ENCODE measurements around the gene CA11. TPM values are rescaled to one million over a fixed set of nuclear protein-coding genes. Genes with fewer than 3 reads are reported as not detected.

The CA11 gene
- total and polyA plus RNA-seq, 2 donors (not counting 1 experiment from before 2014, with no cell fraction given) = 1.7 to 4.1 TPM

- TF ChIP-seq CTCF (conservative IDR thresholded peaks at IDR 0.05 in 1 of 2, IDR thresholded peaks at IDR 0.05 in 1 of 2; ENCODE audit: low read depth in 1 of 2, low read length in 2 of 2) = no peak
- no peak for TF ChIP-seq EZH2 (IDR thresholded peaks at IDR 0.05; ENCODE audit: low read length, missing control alignments)
- Histone ChIP-seq H3K4me3 (replicated peaks in 1 of 4; ENCODE audit: control extremely low read depth in 1 of 4, insufficient read depth in 1 of 4, low read depth in 3 of 4, low read length in 4 of 4) (no peak overlapping the region), H4K20me1 (ENCODE audit: control insufficient read depth, extremely low read depth, insufficient read depth, low read length) (no peaks in the 10 kb centered on the region), H3K79me2 (ENCODE audit: control insufficient read depth, insufficient read depth, low read length) (no peaks in the 10 kb centered on the region), H3K27ac (ENCODE audit: insufficient read depth, low read length) (no peak overlapping the region), H3K4me2 (ENCODE audit: extremely low read depth, insufficient read depth, low read length) (no peak overlapping the region), H3K9me3 (ENCODE audit: control insufficient read depth, insufficient read depth, low read depth, low read length) (no peaks in the 10 kb centered on the region), H3K9ac (ENCODE audit: insufficient read depth, low read length) (no peak overlapping the region), H3K4me1 (ENCODE audit: control insufficient read depth, extremely low read depth, insufficient read depth, low read length) (peaks cover 28% of the 10 kb centered on the region), H3K27me3 (ENCODE audit: control insufficient read depth, insufficient read depth, low read length) (no peaks in the 10 kb centered on the region), H2AFZ (ENCODE audit: low read length) (no peak overlapping the region), H3K36me3 (ENCODE audit: control insufficient read depth, insufficient read depth, low read length) (peaks cover 4% of the 10 kb centered on the region)
- peak; percentile 73 to 83 for DNase-seq (ENCODE audit: low read depth in 2 of 2)
Measured at GRCh38 chr19:48629599-48630295, 16.2 kb downstream of the CA11 start.

DNA sequence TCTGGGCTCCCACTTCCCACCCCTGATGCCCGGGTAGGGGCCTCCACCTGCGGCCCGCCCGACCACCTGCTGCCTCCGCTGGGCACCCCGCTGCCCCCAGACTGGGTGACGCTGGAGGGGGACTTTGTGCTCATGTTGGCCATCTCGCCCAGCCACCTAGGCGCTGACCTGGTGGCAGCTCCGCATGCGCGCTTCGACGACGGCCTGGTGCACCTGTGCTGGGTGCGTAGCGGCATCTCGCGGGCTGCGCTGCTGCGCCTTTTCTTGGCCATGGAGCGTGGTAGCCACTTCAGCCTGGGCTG lies 16.7 kb downstream of the CA11 start:
- no peak overlapping the region for H2AFZ ChIP-seq (ENCODE audit: low read length)
- no peaks in the 10 kb centered on the region for H3K79me2 ChIP-seq (ENCODE audit: control insufficient read depth, insufficient read depth, low read length)
- H3K9me3 ChIP-seq (ENCODE audit: control insufficient read depth, insufficient read depth, low read depth, low read length) = no peaks in the 10 kb centered on the region
- no peaks in the 10 kb centered on the region for H4K20me1 ChIP-seq (ENCODE audit: control insufficient read depth, extremely low read depth, insufficient read depth, low read length)
- H3K4me3 ChIP-seq (replicated peaks in 1 of 4; ENCODE audit: control extremely low read depth in 1 of 4, insufficient read depth in 1 of 4, low read depth in 3 of 4, low read length in 4 of 4) = no peak overlapping the region
- no peak overlapping the region for H3K9ac ChIP-seq (ENCODE audit: insufficient read depth, low read length)
- DNase-seq (ENCODE audit: low read depth in 2 of 2) = no peak
- no peak for TF ChIP-seq EZH2 (IDR thresholded peaks at IDR 0.05; ENCODE audit: low read length, missing control alignments)
- TF ChIP-seq CTCF (conservative IDR thresholded peaks at IDR 0.05 in 1 of 2, IDR thresholded peaks at IDR 0.05 in 1 of 2; ENCODE audit: low read depth in 1 of 2, low read length in 2 of 2) = no peak
- no peak overlapping the region for H3K27ac ChIP-seq (ENCODE audit: insufficient read depth, low read length)
- H3K4me2 ChIP-seq (ENCODE audit: extremely low read depth, insufficient read depth, low read length) = no peak overlapping the region
- peaks cover 4% of the 10 kb centered on the region for H3K36me3 ChIP-seq (ENCODE audit: control insufficient read depth, insufficient read depth, low read length)
- peaks cover 25% of the 10 kb centered on the region for H3K4me1 ChIP-seq (ENCODE audit: control insufficient read depth, extremely low read depth, insufficient read depth, low read length)
- H3K27me3 ChIP-seq (ENCODE audit: control insufficient read depth, insufficient read depth, low read length) = no peaks in the 10 kb centered on the region

- no peak overlapping the region for H3K4me3 ChIP-seq (replicated peaks in 1 of 4; ENCODE audit: control extremely low read depth in 1 of 4, insufficient read depth in 1 of 4, low read depth in 3 of 4, low read length in 4 of 4)
- no peak overlapping the region for H3K4me2 ChIP-seq (ENCODE audit: extremely low read depth, insufficient read depth, low read length)
- H3K9me3 ChIP-seq (ENCODE audit: control insufficient read depth, insufficient read depth, low read depth, low read length) = no peaks in the 10 kb centered on the region
- no peaks in the 10 kb centered on the region for H3K27me3 ChIP-seq (ENCODE audit: control insufficient read depth, insufficient read depth, low read length)
- H3K4me1 ChIP-seq (ENCODE audit: control insufficient read depth, extremely low read depth, insufficient read depth, low read length) = peaks cover 21% of the 10 kb centered on the region
- TF ChIP-seq EZH2 (IDR thresholded peaks at IDR 0.05; ENCODE audit: low read length, missing control alignments) (no peak), CTCF (conservative IDR thresholded peaks at IDR 0.05 in 1 of 2, IDR thresholded peaks at IDR 0.05 in 1 of 2; ENCODE audit: low read depth in 1 of 2, low read length in 2 of 2) (no peak)
- no peak for DNase-seq (ENCODE audit: low read depth in 2 of 2)
- H4K20me1 ChIP-seq (ENCODE audit: control insufficient read depth, extremely low read depth, insufficient read depth, low read length) = no peaks in the 10 kb centered on the region
- H3K9ac ChIP-seq (ENCODE audit: insufficient read depth, low read length) = no peak overlapping the region
- H3K36me3 ChIP-seq (ENCODE audit: control insufficient read depth, insufficient read depth, low read length) = peaks cover 4% of the 10 kb centered on the region
- no peak overlapping the region for H3K27ac ChIP-seq (ENCODE audit: insufficient read depth, low read length)
- H2AFZ ChIP-seq (ENCODE audit: low read length) = no peak overlapping the region
- no peaks in the 10 kb centered on the region for H3K79me2 ChIP-seq (ENCODE audit: control insufficient read depth, insufficient read depth, low read length)
Measured at GRCh38 chr19:48628486-48629296, 17.3 kb downstream of the CA11 start.
